PC-9 (cell line): ENCODE measurements around the gene BTBD17. TPM values are rescaled to one million over a fixed set of nuclear protein-coding genes. Genes with fewer than 3 reads are reported as not detected.

ENCODE experiments used
- BruUV-seq: library from RNA; stranded (reverse); fragments of 400-500 nt; replicated peaks from 2 replicates; lab custom pipeline; 2021; lab: Mats Ljungman, UMichigan
- CTCF ChIA-PET: fragments of 300-600 bp; sonication (Branson Sonifier 250); formaldehyde crosslinking; loops from one replicate; lab custom pipeline; 2022; ENCODE audit warnings: antibody characterized with exemption; lab: Charles Lee
- POLR2A ChIA-PET: fragments of 300-600 bp; sonication (Branson Sonifier 250); formaldehyde crosslinking; loops from one replicate; lab custom pipeline; 2022; ENCODE audit warnings: antibody characterized with exemption; ENCODE audit not compliant: unreplicated experiment; lab: Charles Lee
- DNase-seq, 2 experiments: peaks; one replicate each; pipeline versions ENCODE4 v3.0.0 to v3.0.0-alpha.2; 2015 to 2022; ENCODE audit warnings: mixed read lengths in 1 of 2
- H2AFZ ChIP-seq: fragments of 200-600 bp; sonication (generic); 2 replicates; pipeline ENCODE4 v1.8.1; 2017; ENCODE audit warnings: antibody characterized with exemption
- H3F3A ChIP-seq: fragments of 200-600 bp; sonication (generic); 2 replicates; pipeline ENCODE4 v1.8.1; 2017; ENCODE audit warnings: antibody characterized with exemption, mild to moderate bottlenecking, low read depth; ENCODE audit not compliant: insufficient read depth
- H3K27ac ChIP-seq: fragments of 200-600 bp; sonication (generic); 2 replicates; pipeline ENCODE4 v1.6.1; 2016; ENCODE audit warnings: mixed run types
- H3K27me3 ChIP-seq: fragments of 200-600 bp; sonication (generic); 2 replicates; pipeline ENCODE4 v1.6.1; 2016; ENCODE audit warnings: low read depth, mixed run types; ENCODE audit not compliant: insufficient read depth
- H3K36me3 ChIP-seq: fragments of 200-600 bp; sonication (generic); 2 replicates; pipeline ENCODE4 v1.6.1; 2016; ENCODE audit warnings: low read depth, mixed run types
- H3K4me1 ChIP-seq: fragments of 200-600 bp; sonication (generic); replicated peaks from 2 replicates; pipeline ENCODE4 v1.6.1; 2016; ENCODE audit warnings: mixed run types; ENCODE audit not compliant: insufficient read depth
- H3K4me2 ChIP-seq: fragments of 200-600 bp; sonication (generic); 2 replicates; pipeline ENCODE4 v1.6.1; 2017; ENCODE audit warnings: mixed run types
- H3K4me3 ChIP-seq: fragments of 200-600 bp; sonication (generic); 2 replicates; pipeline ENCODE4 v1.6.1; 2016; ENCODE audit warnings: mixed run types
- H3K79me2 ChIP-seq: fragments of 200-600 bp; sonication (generic); 2 replicates; pipeline ENCODE4 v1.6.1; 2017; ENCODE audit warnings: low read depth, mixed run types
- H3K9me2 ChIP-seq: fragments of 200-600 bp; sonication (generic); 2 replicates; pipeline ENCODE4 v1.8.1; 2017; ENCODE audit warnings: mild to moderate bottlenecking; ENCODE audit not compliant: insufficient read depth
- H3K9me3 ChIP-seq: fragments of 200-600 bp; sonication (generic); 2 replicates; pipeline ENCODE4 v1.8.1; 2016; ENCODE audit warnings: low read depth; ENCODE audit not compliant: insufficient read depth
- H4K20me1 ChIP-seq: fragments of 200-600 bp; sonication (generic); 2 replicates; pipeline ENCODE4 v1.8.1; 2017; ENCODE audit not compliant: insufficient read depth
- EZH2 ChIP-seq: fragments of 200-600 bp; sonication (generic); IDR thresholded peaks from 2 replicates; pipeline ENCODE4 v1.8.0; 2017; ENCODE audit warnings: antibody characterized with exemption, low read depth
- intact Hi-C: fragments of 100-400 bp; cut with micrococcal nuclease; formaldehyde crosslinking; loops from one replicate; pipeline ENCODE4 v1.10.0; 2022; ENCODE audit not compliant: unreplicated experiment
- total RNA-seq: library from RNA; stranded (reverse); gene quantifications from 2 replicates; pipeline ENCODE4 v1.2.3, GENCODE V29; 2021
- TF ChIP-seq, protein P1 (sequence below): fragments of 200-600 bp; sonication (generic); conservative IDR thresholded peaks from 2 replicates; pipeline ENCODE4 v1.6.1; 2017; ENCODE audit warnings: mixed run types, antibody characterized with exemption, mild to moderate bottlenecking, moderate library complexity

BTBD17 gene
- total RNA-seq, 1 experiment from 2014 or later, result not detected

DNA sequence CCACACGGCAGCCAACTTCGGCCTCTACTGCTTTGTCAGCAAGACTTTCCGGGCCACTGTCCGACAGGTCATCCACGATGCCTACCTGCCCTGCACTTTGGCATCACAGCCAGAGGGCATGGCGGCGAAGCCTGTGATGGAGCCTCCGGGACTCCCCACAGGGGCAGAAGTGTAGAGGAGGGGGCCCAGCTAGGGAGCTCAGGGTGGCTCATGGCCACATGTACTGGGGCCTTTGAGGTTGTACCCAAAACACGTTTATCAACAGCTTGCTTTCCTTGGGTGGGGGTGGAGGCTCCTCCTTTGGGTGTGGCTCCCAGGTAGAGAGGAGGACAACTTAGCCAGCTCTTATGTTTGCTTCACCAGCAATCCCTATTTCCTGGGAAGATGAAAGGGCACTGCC is 10.8 kb upstream of the BTBD17 start:
- Histone ChIP-seq H3K79me2 (no peaks in the 10 kb centered on the region), H3K27me3 (peaks cover 89% of the 10 kb centered on the region), H3K27ac (no peak overlapping the region), H3K9me3 (no peaks in the 10 kb centered on the region), H2AFZ (no peak overlapping the region), H3K4me2 (no peak overlapping the region), H3F3A (no peaks in the 10 kb centered on the region), H3K4me1 (no peaks in the 10 kb centered on the region), H3K4me3 (no peak overlapping the region), H3K9me2 (no peaks in the 10 kb centered on the region), H4K20me1 (no peaks in the 10 kb centered on the region), H3K36me3 (no peaks in the 10 kb centered on the region)
- BruUV-seq, result no TSS peak
- TF ChIP-seq, protein P1, sequence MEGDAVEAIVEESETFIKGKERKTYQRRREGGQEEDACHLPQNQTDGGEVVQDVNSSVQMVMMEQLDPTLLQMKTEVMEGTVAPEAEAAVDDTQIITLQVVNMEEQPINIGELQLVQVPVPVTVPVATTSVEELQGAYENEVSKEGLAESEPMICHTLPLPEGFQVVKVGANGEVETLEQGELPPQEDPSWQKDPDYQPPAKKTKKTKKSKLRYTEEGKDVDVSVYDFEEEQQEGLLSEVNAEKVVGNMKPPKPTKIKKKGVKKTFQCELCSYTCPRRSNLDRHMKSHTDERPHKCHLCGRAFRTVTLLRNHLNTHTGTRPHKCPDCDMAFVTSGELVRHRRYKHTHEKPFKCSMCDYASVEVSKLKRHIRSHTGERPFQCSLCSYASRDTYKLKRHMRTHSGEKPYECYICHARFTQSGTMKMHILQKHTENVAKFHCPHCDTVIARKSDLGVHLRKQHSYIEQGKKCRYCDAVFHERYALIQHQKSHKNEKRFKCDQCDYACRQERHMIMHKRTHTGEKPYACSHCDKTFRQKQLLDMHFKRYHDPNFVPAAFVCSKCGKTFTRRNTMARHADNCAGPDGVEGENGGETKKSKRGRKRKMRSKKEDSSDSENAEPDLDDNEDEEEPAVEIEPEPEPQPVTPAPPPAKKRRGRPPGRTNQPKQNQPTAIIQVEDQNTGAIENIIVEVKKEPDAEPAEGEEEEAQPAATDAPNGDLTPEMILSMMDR, result no peak
- no peak for TF ChIP-seq EZH2
- intact Hi-C loops, result no loop called here
- CTCF ChIA-PET, result no interaction called here
- DNase-seq, result no peak
- POLR2A ChIA-PET, result no interaction called here

- no peaks in the 10 kb centered on the region for H3K4me1 ChIP-seq
- CTCF ChIA-PET, result no interaction called here
- no peaks in the 10 kb centered on the region for H3K9me2 ChIP-seq
- H3K79me2 ChIP-seq, result no peaks in the 10 kb centered on the region
- no peaks in the 10 kb centered on the region for H4K20me1 ChIP-seq
- H3K4me3 ChIP-seq, result no peak overlapping the region
- H2AFZ ChIP-seq, result no peak overlapping the region
- no peaks in the 10 kb centered on the region for H3K9me3 ChIP-seq
- no peak overlapping the region for H3K4me2 ChIP-seq
- no peak for DNase-seq
- H3K27ac ChIP-seq, result no peak overlapping the region
- H3F3A ChIP-seq, result no peaks in the 10 kb centered on the region
- intact Hi-C loops, result no loop called here
- POLR2A ChIA-PET, result no interaction called here
- peaks cover 86% of the 10 kb centered on the region for H3K27me3 ChIP-seq
- TF ChIP-seq, protein P1, result no peak
- TF ChIP-seq EZH2, result no peak
- H3K36me3 ChIP-seq, result no peaks in the 10 kb centered on the region
- BruUV-seq, result no TSS peak
Observed at GRCh38 chr17:74371653-74372147, 10.0 kb upstream of the BTBD17 start.

DNA sequence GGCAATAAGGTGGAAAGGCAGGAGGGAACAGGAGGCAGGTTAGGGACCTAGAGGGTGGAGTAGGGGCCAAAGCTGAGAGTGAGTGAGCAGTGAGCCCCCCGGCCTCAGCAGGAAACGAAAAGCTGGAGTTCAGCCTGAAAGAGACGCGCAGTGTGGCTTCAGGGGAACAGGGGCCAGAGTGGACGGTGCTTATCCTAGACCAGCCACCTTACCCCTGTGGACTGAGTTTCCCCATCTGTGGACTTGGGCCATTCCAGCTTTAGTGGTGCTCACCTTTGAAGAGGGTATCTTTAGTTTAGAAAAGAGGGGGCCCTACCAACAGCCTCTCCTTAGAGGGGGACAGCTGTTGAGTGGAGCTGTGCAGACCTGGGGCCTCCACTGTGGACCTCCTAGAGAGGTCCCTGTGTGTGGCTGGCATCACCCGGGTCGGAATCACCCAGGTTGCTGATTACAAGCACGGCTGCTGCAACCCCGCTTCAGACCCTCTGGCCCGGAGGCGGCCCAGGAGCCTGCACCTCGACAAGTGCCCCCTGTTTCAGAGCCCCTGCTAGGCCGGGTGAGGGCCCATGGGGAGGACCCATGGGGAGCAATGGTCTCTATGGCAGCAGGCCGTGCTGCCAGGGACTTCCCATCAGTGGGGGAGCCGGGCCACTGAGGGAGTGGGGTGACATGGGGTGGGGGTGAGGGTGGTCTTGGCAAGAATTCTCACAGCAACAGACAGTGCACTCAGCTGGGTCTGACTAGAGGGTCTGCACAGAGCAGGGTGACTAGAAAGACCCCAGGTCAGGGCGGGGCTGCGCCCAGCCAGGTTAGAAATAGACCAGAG is 8.2 kb upstream of the BTBD17 start:
- no peaks in the 10 kb centered on the region for H3K9me2 ChIP-seq
- H3K27ac ChIP-seq, result no peak overlapping the region
- H3K79me2 ChIP-seq, result no peaks in the 10 kb centered on the region
- H3K36me3 ChIP-seq, result no peaks in the 10 kb centered on the region
- no peaks in the 10 kb centered on the region for H3K4me1 ChIP-seq
- H4K20me1 ChIP-seq, result no peaks in the 10 kb centered on the region
- H3K27me3 ChIP-seq, result peaks cover 84% of the 10 kb centered on the region
- no peaks in the 10 kb centered on the region for H3K9me3 ChIP-seq
- H3K4me3 ChIP-seq, result no peak overlapping the region
- ChIA-PET CTCF (interaction anchor here (0.6 to 1.9 kb wide), 3 partner anchors 11 to 109 kb away, joined by 3 to 7 read pairs (median 3); no protein-coding TSS in a partner anchor), POLR2A (no interaction called here)
- no TSS peak for BruUV-seq
- H3F3A ChIP-seq, result no peaks in the 10 kb centered on the region
- H2AFZ ChIP-seq, result no peak overlapping the region
- DNase-seq, result no peak
- TF ChIP-seq EZH2, result no peak
- TF ChIP-seq, protein P1, result no peak
- H3K4me2 ChIP-seq, result no peak overlapping the region
- intact Hi-C loops, result loop anchor here (2.0 to 5.0 kb wide), 3 partner anchors 123 to 497 kb away; partner anchors contain the start of gene TTYH2
